Measurements from ENCODE around the gene C5orf22.
"Not testable (repeated sequence)": the region's sequence is repeated elsewhere in the genome, so short reads cannot be mapped to it uniquely, and the experiment has no call there.

Gene C5orf22

GRCh38 chr5:31554552-31554951, 22.5 kb downstream of the C5orf22 start:
- no peak for DNase-seq

GRCh38 chr5:31556461-31556860, 24.4 kb downstream of the C5orf22 start:
- DNase-seq: no peak

- no peak for DNase-seq
Observed at GRCh38 chr5:31559942-31560341, 27.8 kb downstream of the C5orf22 start.

- no peak for DNase-seq
Observed at GRCh38 chr5:31561946-31562345, 29.8 kb downstream of the C5orf22 start.

- no peak for DNase-seq
Observed at GRCh38 chr5:31563216-31563615, 31.1 kb downstream of the C5orf22 start.

- not testable (repeated sequence) for DNase-seq
Observed at GRCh38 chr5:31566362-31566761, 34.3 kb downstream of the C5orf22 start.

GRCh38 chr5:31568302-31568835, 36.3 kb downstream of the C5orf22 start:
- no peak for DNase-seq

- DNase-seq: no peak
Observed at GRCh38 chr5:31569068-31569467, 37.0 kb downstream of the C5orf22 start.

- DNase-seq: no peak
Observed at GRCh38 chr5:31573494-31574142, 41.5 kb downstream of the C5orf22 start.

GRCh38 chr5:31574772-31575171, 42.7 kb downstream of the C5orf22 start:
- no peak for DNase-seq

GRCh38 chr5:31577438-31577837, 45.3 kb downstream of the C5orf22 start:
- no peak for DNase-seq

- DNase-seq: no peak
Observed at GRCh38 chr5:31579558-31579957, 47.5 kb downstream of the C5orf22 start.

GRCh38 chr5:31581498-31582099, 49.5 kb downstream of the C5orf22 start:
- DNase-seq: no peak

- no peak for DNase-seq
Observed at GRCh38 chr5:31583129-31583528, 51.0 kb downstream of the C5orf22 start.

GRCh38 chr5:31585166-31585894, 53.2 kb downstream of the C5orf22 start:
- DNase-seq: no peak

GRCh38 chr5:31585895-31586270, 53.8 kb downstream of the C5orf22 start:
- no peak for DNase-seq

- no peak for DNase-seq
Observed at GRCh38 chr5:31587546-31587945, 55.4 kb downstream of the C5orf22 start.

GRCh38 chr5:31593665-31594064, 61.6 kb downstream of the C5orf22 start:
- no peak for DNase-seq

GRCh38 chr5:31596354-31596753, 64.3 kb downstream of the C5orf22 start:
- DNase-seq: no peak

- no peak for DNase-seq
Observed at GRCh38 chr5:31598640-31599611, 66.8 kb downstream of the C5orf22 start.

- not testable (repeated sequence) for DNase-seq
Observed at GRCh38 chr5:31602305-31602704, 70.2 kb downstream of the C5orf22 start.

GRCh38 chr5:31604240-31604639, 72.1 kb downstream of the C5orf22 start:
- no peak for DNase-seq

GRCh38 chr5:31604644-31605043, 72.5 kb downstream of the C5orf22 start:
- DNase-seq: no peak
